Smooth muscle cell (in vitro differentiated cells): Measurements from ENCODE around the gene SAA4. TPM values are rescaled to one million over a fixed set of nuclear protein-coding genes. Genes with fewer than 3 reads are reported as not detected.
"Not testable (repeated sequence)": the region's sequence is repeated elsewhere in the genome, so short reads cannot be mapped to it uniquely, and the experiment has no call there.

Experiments used
- DNase-seq: peaks from one replicate; lab custom pipeline; 2025; ENCODE audit not compliant: unreplicated experiment; lab: John Stamatoyannopoulos, UW
- H2AFZ ChIP-seq: fragments of 200-600 bp; sonication (generic); 2 replicates; pipeline ENCODE4 v1.6.0; 2016; ENCODE audit warnings: antibody characterized with exemption, low read depth, mild to moderate bottlenecking
- H3F3A ChIP-seq: fragments of 200-600 bp; sonication (generic); 2 replicates; pipeline ENCODE4 v1.6.0; 2017; ENCODE audit warnings: antibody characterized with exemption, low read depth
- H3K27ac ChIP-seq: fragments of 200-600 bp; sonication (generic); 2 replicates; pipeline ENCODE4 v1.5.1; 2016; ENCODE audit warnings: low read depth, mild to moderate bottlenecking
- H3K27me3 ChIP-seq: fragments of 200-600 bp; sonication (generic); 2 replicates; pipeline ENCODE4 v1.6.1; 2016; ENCODE audit warnings: low read depth, mild to moderate bottlenecking
- H3K36me3 ChIP-seq: fragments of 200-600 bp; sonication (generic); 2 replicates; pipeline ENCODE4 v1.5.1; 2016; ENCODE audit warnings: low read depth
- H3K4me1 ChIP-seq: fragments of 200-600 bp; sonication (generic); 2 replicates; pipeline ENCODE4 v1.5.1; 2016; ENCODE audit warnings: low read depth
- H3K4me2 ChIP-seq: fragments of 200-600 bp; sonication (generic); 2 replicates; pipeline ENCODE4 v1.6.0; 2016; ENCODE audit warnings: mild to moderate bottlenecking
- H3K4me3 ChIP-seq: fragments of 200-600 bp; sonication (generic); 2 replicates; pipeline ENCODE4 v1.5.1; 2016; ENCODE audit warnings: mild to moderate bottlenecking
- H3K79me2 ChIP-seq: fragments of 200-600 bp; sonication (generic); 2 replicates; pipeline ENCODE4 v1.6.0; 2016; ENCODE audit warnings: low read depth, mild to moderate bottlenecking
- H3K9ac ChIP-seq: fragments of 200-600 bp; sonication (generic); 2 replicates; pipeline ENCODE4 v1.6.0; 2016; ENCODE audit warnings: low read depth
- H3K9me3 ChIP-seq: fragments of 200-600 bp; sonication (generic); replicated peaks from 2 replicates; pipeline ENCODE4 v1.5.1; 2016; ENCODE audit warnings: low read depth
- H4K20me1 ChIP-seq: fragments of 200-600 bp; sonication (generic); 2 replicates; pipeline ENCODE4 v1.6.0; 2016; ENCODE audit warnings: low read depth
- WGBS: methylation state at CpG from one replicate; pipeline ENCODE4 v1.1.7; 2016; ENCODE audit warnings: low lambda C conversion rate; 5-methylcytosine and 5-hydroxymethylcytosine counted together
- polyA plus RNA-seq: library from polyadenylated mRNA; unstranded; fragments of >200 nt; fragmentation: Nextera tagmentation; extraction: Ambion mirVana; gene quantifications from 2 replicates; pipeline ENCODE4 v1.2.1, GENCODE V29; 2016
- total RNA-seq: library from RNA; depleted of rRNA; stranded (reverse); fragments of >200 nt; gene quantifications from 2 replicates; pipeline ENCODE4 v1.2.3, GENCODE V29; 2014
- TF ChIP-seq, protein P1 (sequence below): fragments of 200-600 bp; sonication (generic); IDR thresholded peaks from 2 replicates; pipeline ENCODE4 v1.5.1; 2017; ENCODE audit warnings: borderline replicate concordance, mild to moderate bottlenecking, antibody characterized with exemption; ENCODE audit not compliant: insufficient read depth, poor library complexity, severe bottlenecking

SAA4 gene
- total and polyA plus RNA-seq, 2 experiments from 2014 or later, result not detected

DNA sequence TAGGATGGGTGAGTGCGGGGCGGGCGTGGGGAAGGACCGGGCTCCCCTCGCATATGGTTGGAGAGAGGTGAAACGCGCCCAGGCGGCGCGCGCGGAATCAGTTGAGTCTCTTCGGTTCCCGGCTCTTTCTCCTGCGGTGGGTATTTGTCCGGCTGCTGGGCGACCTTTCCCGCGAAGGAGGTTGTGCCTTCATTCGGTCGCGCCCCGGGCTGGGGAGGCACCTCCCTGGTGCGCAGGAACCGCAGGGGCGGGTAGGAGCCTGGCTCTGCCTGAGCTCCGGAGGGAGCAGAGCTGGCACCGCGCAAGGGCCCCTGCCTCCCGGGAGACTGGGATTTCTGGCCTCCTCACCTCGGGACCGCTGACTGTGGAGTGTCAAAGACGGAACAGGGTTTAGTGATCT lies 27.5 kb downstream of the SAA4 start:
- Histone ChIP-seq H2AFZ (no peak overlapping the region), H3K9me3 (no peaks in the 10 kb centered on the region), H3F3A (no peaks in the 10 kb centered on the region), H3K9ac (no peak overlapping the region), H4K20me1 (no peaks in the 10 kb centered on the region), H3K4me3 (no peak overlapping the region), H3K4me2 (no peak overlapping the region), H3K27me3 (no peaks in the 10 kb centered on the region), H3K79me2 (no peaks in the 10 kb centered on the region), H3K4me1 (no peaks in the 10 kb centered on the region), H3K27ac (no peak overlapping the region), H3K36me3 (no peaks in the 10 kb centered on the region)
- WGBS, result 98% methylated on average over 33 of the region's 33 CpGs
- DNase-seq, result no peak
- TF ChIP-seq, protein P1, sequence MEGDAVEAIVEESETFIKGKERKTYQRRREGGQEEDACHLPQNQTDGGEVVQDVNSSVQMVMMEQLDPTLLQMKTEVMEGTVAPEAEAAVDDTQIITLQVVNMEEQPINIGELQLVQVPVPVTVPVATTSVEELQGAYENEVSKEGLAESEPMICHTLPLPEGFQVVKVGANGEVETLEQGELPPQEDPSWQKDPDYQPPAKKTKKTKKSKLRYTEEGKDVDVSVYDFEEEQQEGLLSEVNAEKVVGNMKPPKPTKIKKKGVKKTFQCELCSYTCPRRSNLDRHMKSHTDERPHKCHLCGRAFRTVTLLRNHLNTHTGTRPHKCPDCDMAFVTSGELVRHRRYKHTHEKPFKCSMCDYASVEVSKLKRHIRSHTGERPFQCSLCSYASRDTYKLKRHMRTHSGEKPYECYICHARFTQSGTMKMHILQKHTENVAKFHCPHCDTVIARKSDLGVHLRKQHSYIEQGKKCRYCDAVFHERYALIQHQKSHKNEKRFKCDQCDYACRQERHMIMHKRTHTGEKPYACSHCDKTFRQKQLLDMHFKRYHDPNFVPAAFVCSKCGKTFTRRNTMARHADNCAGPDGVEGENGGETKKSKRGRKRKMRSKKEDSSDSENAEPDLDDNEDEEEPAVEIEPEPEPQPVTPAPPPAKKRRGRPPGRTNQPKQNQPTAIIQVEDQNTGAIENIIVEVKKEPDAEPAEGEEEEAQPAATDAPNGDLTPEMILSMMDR, result no peak

DNA sequence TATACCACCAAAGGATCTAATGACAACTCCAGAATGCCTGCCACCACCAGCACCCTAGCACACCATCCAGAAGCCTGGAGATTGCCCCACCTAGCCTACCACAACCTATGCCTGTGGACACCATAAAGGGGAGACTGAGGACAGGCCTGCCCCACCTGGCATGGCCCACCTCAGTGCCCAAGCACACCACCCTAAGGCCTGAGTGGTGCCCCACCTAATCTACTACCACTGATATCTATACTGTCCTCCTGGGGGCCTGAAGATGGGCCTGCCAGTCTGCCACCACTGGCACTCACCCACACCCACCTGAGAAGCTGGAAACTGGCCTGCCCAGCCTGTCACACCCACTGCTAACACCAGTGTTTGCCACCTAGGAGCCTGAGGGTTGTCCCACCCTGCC lies 31.8 kb downstream of the SAA4 start:
- Histone ChIP-seq H3K79me2 (no peaks in the 10 kb centered on the region), H3K4me3 (no peak overlapping the region), H4K20me1 (no peaks in the 10 kb centered on the region), H3K27ac (no peak overlapping the region), H3K27me3 (no peaks in the 10 kb centered on the region), H3K36me3 (no peaks in the 10 kb centered on the region), H3K4me1 (no peaks in the 10 kb centered on the region), H3F3A (no peaks in the 10 kb centered on the region), H3K9ac (no peak overlapping the region), H2AFZ (no peak overlapping the region), H3K4me2 (no peak overlapping the region), H3K9me3 (no peaks in the 10 kb centered on the region)
- TF ChIP-seq, protein P1, result no peak
- DNase-seq, result no peak

DNA sequence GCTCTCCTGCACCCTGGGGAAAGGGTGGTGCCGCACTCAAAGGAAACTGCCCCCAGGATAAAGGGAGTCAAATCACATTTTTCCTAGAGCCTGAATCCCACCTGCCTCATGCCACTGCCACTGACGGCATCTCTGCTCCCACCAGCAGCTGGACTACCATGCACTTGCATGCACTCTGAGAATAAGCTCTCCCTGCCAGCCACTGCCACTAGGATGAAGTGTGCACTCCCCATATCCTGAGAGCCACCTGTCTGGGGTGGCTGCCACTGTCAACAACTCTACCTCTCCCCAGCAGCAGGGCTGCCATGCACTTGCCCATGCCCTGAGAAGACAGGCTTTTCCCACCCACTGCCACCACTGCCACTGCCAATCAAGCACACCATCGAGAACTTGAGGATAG lies 32.4 kb downstream of the SAA4 start:
- Histone ChIP-seq H3K4me1 (no peaks in the 10 kb centered on the region), H4K20me1 (no peaks in the 10 kb centered on the region), H3F3A (no peaks in the 10 kb centered on the region), H3K36me3 (no peaks in the 10 kb centered on the region), H3K27me3 (no peaks in the 10 kb centered on the region), H2AFZ (no peak overlapping the region), H3K4me2 (no peak overlapping the region), H3K79me2 (no peaks in the 10 kb centered on the region), H3K4me3 (no peak overlapping the region), H3K27ac (no peak overlapping the region), H3K9ac (no peak overlapping the region), H3K9me3 (no peaks in the 10 kb centered on the region)
- TF ChIP-seq, protein P1, result no peak
- DNase-seq, result no peak
- 89% methylated on average over 3 of the region's 3 CpGs for WGBS

DNA sequence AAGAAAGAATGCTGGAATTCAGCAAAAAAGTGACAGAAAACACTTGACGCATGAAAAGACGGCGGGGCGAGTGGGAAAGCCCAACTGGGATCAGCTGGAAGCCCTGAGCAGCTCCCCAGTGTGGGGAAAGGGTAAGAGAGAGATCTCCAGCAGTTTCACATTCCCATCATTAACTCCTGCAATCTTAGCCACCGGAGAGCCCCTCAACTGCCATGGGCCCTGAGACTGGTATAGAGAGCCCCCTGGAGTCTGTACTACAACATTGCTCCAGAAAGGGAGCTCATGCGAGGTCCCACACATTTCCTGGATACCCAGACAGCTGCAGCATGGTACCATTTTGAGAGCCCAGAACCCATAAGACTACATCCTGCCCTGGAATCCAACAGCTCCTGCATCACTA lies 32.9 kb downstream of the SAA4 start:
- TF ChIP-seq, protein P1, result peak; percentile 15
- no peaks in the 10 kb centered on the region for H4K20me1 ChIP-seq
- no peak for DNase-seq
- no peaks in the 10 kb centered on the region for H3K4me1 ChIP-seq
- no peak overlapping the region for H3K27ac ChIP-seq
- H3K9me3 ChIP-seq, result no peaks in the 10 kb centered on the region
- H3K79me2 ChIP-seq, result no peaks in the 10 kb centered on the region
- H3K27me3 ChIP-seq, result no peaks in the 10 kb centered on the region
- no peak overlapping the region for H3K9ac ChIP-seq
- 16% methylated on average over 6 of the region's 6 CpGs for WGBS
- no peak overlapping the region for H2AFZ ChIP-seq
- no peak overlapping the region for H3K4me2 ChIP-seq
- no peak overlapping the region for H3K4me3 ChIP-seq
- no peaks in the 10 kb centered on the region for H3F3A ChIP-seq
- H3K36me3 ChIP-seq, result no peaks in the 10 kb centered on the region

DNA sequence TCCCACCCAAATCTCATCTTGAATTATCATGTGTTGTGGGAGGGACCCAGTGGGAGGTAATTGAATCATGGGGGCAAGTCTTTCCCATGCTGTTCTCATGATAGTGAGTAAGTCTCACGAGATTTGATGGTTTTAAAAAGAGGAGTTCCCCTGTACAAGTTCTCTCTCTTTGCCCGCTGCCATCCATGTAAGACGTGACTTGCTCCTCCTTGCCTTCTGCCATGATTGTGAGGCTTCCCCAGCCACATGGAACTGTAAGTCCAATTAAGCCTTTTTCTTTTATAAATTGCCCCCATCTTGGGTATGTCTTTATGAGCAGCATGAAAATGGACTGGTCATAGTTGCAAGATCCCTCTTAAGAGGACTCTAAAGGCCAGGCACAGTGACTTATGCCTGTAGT lies 38.9 kb downstream of the SAA4 start:
- not testable (repeated sequence) for H3F3A ChIP-seq, H3K4me3 ChIP-seq, H3K9me3 ChIP-seq, H4K20me1 ChIP-seq, H3K4me2 ChIP-seq, H3K27me3 ChIP-seq, H3K27ac ChIP-seq, H3K36me3 ChIP-seq, DNase-seq, H3K9ac ChIP-seq, H3K4me1 ChIP-seq, H2AFZ ChIP-seq, H3K79me2 ChIP-seq
- WGBS, result 63% methylated on average over 3 of the region's 3 CpGs
